Lung (tissue), 12 donors: ENCODE data around the gene CYP19A1. TPM values are rescaled to one million over a fixed set of nuclear protein-coding genes. Genes with fewer than 3 reads are reported as not detected.

Experiments
- ATAC-seq: fragments of 200-7000 bp; cut with Tn5 transposase; one replicate; pipeline ENCODE4 v1.9.1; 2020; ENCODE audit warnings: moderate number of reproducible peaks; ENCODE audit not compliant: insufficient read depth, low FRiP score
- DNase-seq, 3 donors: peaks; one replicate each; pipeline ENCODE4 v3.0.0-alpha.2; 2013 to 2017
- H3K27ac ChIP-seq, 2 donors: one replicate each; pipeline ENCODE4 v1.5.1; 2013; ENCODE audit warnings: mild to moderate bottlenecking in 2 of 2, moderate library complexity in 2 of 2, control low read depth in 1 of 2, inconsistent platforms in 1 of 2, low read depth in 1 of 2, low read length in 1 of 2
- H3K27me3 ChIP-seq, 3 donors: one replicate each; pipeline ENCODE4 v1.5.1; 2013; ENCODE audit warnings: low read length in 2 of 3; ENCODE audit not compliant: control insufficient read depth in 3 of 3, insufficient read depth in 3 of 3
- H3K36me3 ChIP-seq, 4 donors: one replicate each; pipeline ENCODE4 v1.5.1; 2013; ENCODE audit warnings: low read length in 4 of 4, mild to moderate bottlenecking in 1 of 4, moderate library complexity in 1 of 4; ENCODE audit not compliant: control insufficient read depth in 4 of 4, insufficient read depth in 4 of 4
- H3K4me1 ChIP-seq, 5 donors: one replicate each; pipeline ENCODE4 v1.5.1; 2013; ENCODE audit warnings: low read length in 5 of 5, mild to moderate bottlenecking in 2 of 5, moderate library complexity in 1 of 5; ENCODE audit not compliant: control insufficient read depth in 5 of 5, insufficient read depth in 5 of 5
- H3K4me3 ChIP-seq: one replicate; pipeline ENCODE4 v1.5.1; 2013; ENCODE audit warnings: mild to moderate bottlenecking, control low read depth, moderate library complexity
- H3K9ac ChIP-seq, 2 donors: one replicate each; pipeline ENCODE4 v1.5.1; 2013; ENCODE audit warnings: low read length in 2 of 2, control low read depth in 1 of 2; ENCODE audit not compliant: insufficient read depth in 1 of 2
- H3K9me3 ChIP-seq, 4 donors: one replicate each; pipeline ENCODE4 v1.5.1; 2013; ENCODE audit warnings: low read length in 3 of 4, mild to moderate bottlenecking in 1 of 4, moderate library complexity in 1 of 4; ENCODE audit not compliant: control insufficient read depth in 4 of 4, insufficient read depth in 3 of 4
- WGBS, 2 donors: extraction: QIAGEN DNeasy Blood & Tissue Kit; methylation state at CpG; one replicate each; pipeline ENCODE4 v1.1.7; 2013; 5-methylcytosine and 5-hydroxymethylcytosine counted together
- polyA plus RNA-seq, 2 donors: library from polyadenylated mRNA; stranded (reverse); fragments of 200-250 nt; gene quantifications; one replicate each; pipeline ENCODE4 v1.2.1, GENCODE V29; 2013
- total RNA-seq, 2 donors: library from RNA; depleted of rRNA in 1 of 2; stranded (reverse); fragments of >200 nt in 1 of 2; gene quantifications; one replicate each; pipeline ENCODE4 v1.2.1, GENCODE V29; 2014 to 2021
- TF ChIP-seq, protein P1 (sequence below): IDR thresholded peaks from 2 replicates; pipeline ENCODE4 v1.5.1; 2012; ENCODE audit warnings: mild to moderate bottlenecking; ENCODE audit errors: control extremely low read depth, extremely low read depth
- donor health status: control.
- donor health status: control.
- donor health status: Bipolar disorder and iron deficiency.
- donor health status: healthy.
- donor health status: DM: yes; HTN: yes; CAD: no.

The CYP19A1 gene
- total and polyA plus RNA-seq, 4 donors, result 0.37 to 9.6 (median 2.4) TPM

DNA sequence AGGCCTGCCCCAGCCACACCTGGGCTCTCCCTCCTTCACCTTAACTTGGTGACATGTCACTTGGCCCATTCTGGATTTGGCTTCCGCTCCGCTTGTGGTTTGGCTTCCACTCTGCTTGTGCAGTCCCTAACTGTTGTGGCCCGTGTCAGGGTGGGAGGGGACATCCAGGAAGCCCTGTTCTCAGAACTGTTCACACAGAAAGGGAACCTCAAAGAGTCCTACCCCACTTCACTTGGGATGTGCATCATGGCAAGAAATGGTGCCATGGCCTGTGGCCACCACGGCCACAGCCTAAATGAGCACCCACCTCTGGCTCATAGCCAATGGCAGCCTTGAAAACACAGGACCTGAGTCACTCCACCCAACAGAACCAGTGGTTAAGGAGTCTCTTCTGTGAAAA is 63.4 kb downstream of the CYP19A1 start:
- no peak for DNase-seq
- no peak overlapping the region for H3K9ac ChIP-seq
- TF ChIP-seq, protein P1, sequence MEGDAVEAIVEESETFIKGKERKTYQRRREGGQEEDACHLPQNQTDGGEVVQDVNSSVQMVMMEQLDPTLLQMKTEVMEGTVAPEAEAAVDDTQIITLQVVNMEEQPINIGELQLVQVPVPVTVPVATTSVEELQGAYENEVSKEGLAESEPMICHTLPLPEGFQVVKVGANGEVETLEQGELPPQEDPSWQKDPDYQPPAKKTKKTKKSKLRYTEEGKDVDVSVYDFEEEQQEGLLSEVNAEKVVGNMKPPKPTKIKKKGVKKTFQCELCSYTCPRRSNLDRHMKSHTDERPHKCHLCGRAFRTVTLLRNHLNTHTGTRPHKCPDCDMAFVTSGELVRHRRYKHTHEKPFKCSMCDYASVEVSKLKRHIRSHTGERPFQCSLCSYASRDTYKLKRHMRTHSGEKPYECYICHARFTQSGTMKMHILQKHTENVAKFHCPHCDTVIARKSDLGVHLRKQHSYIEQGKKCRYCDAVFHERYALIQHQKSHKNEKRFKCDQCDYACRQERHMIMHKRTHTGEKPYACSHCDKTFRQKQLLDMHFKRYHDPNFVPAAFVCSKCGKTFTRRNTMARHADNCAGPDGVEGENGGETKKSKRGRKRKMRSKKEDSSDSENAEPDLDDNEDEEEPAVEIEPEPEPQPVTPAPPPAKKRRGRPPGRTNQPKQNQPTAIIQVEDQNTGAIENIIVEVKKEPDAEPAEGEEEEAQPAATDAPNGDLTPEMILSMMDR, result no peak
- no peak overlapping the region for H3K4me3 ChIP-seq
- no peaks in the 10 kb centered on the region for H3K9me3 ChIP-seq
- 86% methylated on average over 4 of the region's 4 CpGs for WGBS, 2 donors
- H3K27ac ChIP-seq, result no peak overlapping the region
- no peaks in the 10 kb centered on the region for H3K4me1 ChIP-seq
- H3K36me3 ChIP-seq, result no peaks in the 10 kb centered on the region
- H3K27me3 ChIP-seq, result peaks cover 0 to 3% (median 0%) of the 10 kb centered on the region in 3 donors
- ATAC-seq, result no peak

DNA sequence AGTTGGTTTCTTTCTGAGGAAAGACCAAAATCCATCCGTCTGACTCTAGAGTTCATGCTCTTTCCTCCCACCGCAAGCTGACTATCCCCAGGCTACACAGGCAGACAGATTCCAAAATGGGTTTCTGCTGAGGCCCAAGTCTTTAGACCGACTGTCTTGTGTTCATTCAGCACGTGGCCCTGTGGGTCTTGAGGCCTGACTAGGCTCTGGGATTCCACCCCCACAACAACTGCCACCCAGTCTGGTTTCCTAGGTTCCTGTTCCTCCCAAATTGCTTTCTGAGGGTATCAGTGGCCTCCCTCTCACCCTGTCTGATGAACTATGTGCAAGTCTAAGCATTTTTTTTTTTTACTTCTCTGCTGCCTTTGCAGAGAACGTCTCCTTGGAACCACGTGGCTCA is 67.7 kb downstream of the CYP19A1 start:
- DNase-seq (no peak), ATAC-seq (no peak)
- Histone ChIP-seq H3K4me3 (no peak overlapping the region), H3K9me3 (no peaks in the 10 kb centered on the region), H3K27me3 (peaks cover 0 to 10% (median 8%) of the 10 kb centered on the region in 3 donors), H3K36me3 (no peaks in the 10 kb centered on the region), H3K27ac (no peak overlapping the region), H3K9ac (no peak overlapping the region), H3K4me1 (peaks cover 0 to 13% (median 5%) of the 10 kb centered on the region in 5 donors)
- TF ChIP-seq, protein P1, result no peak
- WGBS, 2 donors, result 71 to 78% methylated on average over 6 of the region's 6 CpGs

DNA sequence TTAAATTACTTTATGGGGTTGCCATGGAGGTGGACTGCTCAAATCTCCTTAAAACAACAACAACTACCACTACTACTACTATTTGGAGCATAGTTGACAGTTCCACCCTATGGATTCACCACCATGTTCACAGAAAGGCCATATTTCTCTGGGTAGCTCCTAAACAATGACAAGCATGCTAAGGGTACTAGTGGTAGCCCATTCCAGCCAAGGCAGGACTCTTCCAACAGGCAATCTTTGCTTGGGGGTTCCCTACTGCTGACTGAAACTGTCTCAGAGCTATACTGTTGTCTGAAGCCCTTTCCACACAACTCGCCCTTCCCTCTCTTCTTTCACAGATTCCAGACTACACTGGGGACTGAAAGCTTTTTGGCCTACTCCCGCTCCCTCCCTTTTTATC is 68.9 kb downstream of the CYP19A1 start:
- ATAC-seq (no peak), DNase-seq (no peak)
- WGBS, 2 donors, result 66 to 76% methylated on average over 2 of the region's 2 CpGs
- H3K27ac ChIP-seq, result no peak overlapping the region
- peaks cover 0 to 11% (median 8%) of the 10 kb centered on the region in 3 donors for H3K27me3 ChIP-seq
- no peaks in the 10 kb centered on the region for H3K36me3 ChIP-seq
- peaks cover 0 to 13% (median 5%) of the 10 kb centered on the region in 5 donors for H3K4me1 ChIP-seq
- H3K9ac ChIP-seq, result no peak overlapping the region
- TF ChIP-seq, protein P1, result no peak
- peaks cover 0 to 2% (median 0%) of the 10 kb centered on the region in 4 donors for H3K9me3 ChIP-seq
- H3K4me3 ChIP-seq, result no peak overlapping the region

DNA sequence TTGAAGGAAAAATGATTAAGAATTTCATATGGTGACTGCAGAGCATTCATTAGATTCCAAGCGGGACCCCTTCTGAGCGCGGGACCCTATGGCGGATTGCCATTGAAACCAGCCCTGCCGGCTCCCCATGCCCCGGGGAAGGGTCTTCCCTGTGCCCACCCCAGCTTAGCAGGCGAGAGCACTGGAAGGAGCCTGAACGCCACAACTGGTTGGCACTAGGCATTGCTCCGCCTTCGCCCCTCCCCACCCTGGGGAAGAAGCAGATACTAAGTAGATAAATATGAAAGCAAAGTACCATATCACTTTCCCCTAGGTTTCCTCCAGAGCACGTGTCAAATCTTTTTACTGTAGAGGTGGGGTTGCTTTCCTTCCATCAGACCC is 70.7 kb downstream of the CYP19A1 start:
- DNase-seq, result peak in 1 of 3 donors; percentile 17
- H3K9me3 ChIP-seq, result peaks cover 0 to 2% (median 0%) of the 10 kb centered on the region in 4 donors
- peaks cover 0 to 11% (median 8%) of the 10 kb centered on the region in 3 donors for H3K27me3 ChIP-seq
- peak overlapping the region; percentile 30 for H3K4me3 ChIP-seq
- H3K4me1 ChIP-seq, result peaks cover 0 to 13% (median 5%) of the 10 kb centered on the region in 5 donors
- peak; percentile 15 for ATAC-seq
- WGBS, 2 donors, result 5% methylated on average over 11 of the region's 11 CpGs
- no peak overlapping the region for H3K9ac ChIP-seq
- TF ChIP-seq, protein P1, result no peak
- no peaks in the 10 kb centered on the region for H3K36me3 ChIP-seq
- H3K27ac ChIP-seq, result no peak overlapping the region
